CD1c-positive myeloid dendritic cell (primary cell): ENCODE data around the gene SSH2.
A peak's percentile ranks its signal among the peaks of the same experiment; 100 is the strongest.

Source experiments
- DNase-seq: peaks from one replicate; pipeline ENCODE4 v3.0.0-alpha.2; 2016; ENCODE audit errors: extremely low spot score

Gene SSH2

DNA sequence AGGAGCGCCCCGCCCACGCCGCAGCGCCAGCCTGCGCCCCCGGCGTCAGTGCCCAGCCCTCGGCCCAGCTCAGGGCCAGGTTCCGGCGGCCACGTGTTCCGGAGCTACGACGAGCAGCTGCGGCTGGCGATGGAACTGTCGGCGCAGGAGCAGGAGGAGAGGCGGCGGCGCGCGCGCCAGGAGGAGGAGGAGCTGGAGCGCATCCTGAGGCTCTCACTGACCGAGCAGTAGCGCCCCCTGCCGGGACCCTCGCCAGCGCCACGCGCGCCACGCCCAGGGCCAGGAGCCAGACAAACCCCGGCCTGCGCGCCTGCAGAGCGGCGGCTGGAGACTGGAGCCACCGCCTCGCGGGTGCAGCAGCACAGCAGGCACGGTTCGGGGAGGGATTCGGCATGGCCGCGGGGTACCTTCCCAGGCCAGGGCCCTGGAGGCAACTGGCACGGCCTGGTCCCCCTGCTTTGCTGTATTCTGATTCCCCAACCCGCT lies 316.6 kb downstream of the SSH2 start:
- DNase-seq: peak; percentile 97

GRCh38 chr17:29612404-29613280 lies 317.4 kb downstream of the SSH2 start:
- DNase-seq: no peak

DNA sequence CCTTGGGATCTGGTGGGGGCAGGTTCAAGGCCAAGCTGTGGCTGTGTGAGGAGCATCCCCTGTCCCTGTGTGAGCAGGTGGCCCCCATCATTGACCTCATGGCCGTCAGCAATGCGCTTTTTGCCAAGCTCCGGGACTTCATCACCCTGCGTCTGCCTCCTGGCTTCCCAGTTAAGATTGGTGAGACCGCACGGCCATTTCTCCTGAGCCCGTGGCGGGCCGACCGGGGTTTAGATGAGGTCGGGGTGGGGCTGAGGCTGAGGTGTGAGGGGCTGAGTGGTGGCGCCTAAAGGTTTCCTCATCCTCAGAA lies 318.0 kb downstream of the SSH2 start:
- DNase-seq: no peak

DNA sequence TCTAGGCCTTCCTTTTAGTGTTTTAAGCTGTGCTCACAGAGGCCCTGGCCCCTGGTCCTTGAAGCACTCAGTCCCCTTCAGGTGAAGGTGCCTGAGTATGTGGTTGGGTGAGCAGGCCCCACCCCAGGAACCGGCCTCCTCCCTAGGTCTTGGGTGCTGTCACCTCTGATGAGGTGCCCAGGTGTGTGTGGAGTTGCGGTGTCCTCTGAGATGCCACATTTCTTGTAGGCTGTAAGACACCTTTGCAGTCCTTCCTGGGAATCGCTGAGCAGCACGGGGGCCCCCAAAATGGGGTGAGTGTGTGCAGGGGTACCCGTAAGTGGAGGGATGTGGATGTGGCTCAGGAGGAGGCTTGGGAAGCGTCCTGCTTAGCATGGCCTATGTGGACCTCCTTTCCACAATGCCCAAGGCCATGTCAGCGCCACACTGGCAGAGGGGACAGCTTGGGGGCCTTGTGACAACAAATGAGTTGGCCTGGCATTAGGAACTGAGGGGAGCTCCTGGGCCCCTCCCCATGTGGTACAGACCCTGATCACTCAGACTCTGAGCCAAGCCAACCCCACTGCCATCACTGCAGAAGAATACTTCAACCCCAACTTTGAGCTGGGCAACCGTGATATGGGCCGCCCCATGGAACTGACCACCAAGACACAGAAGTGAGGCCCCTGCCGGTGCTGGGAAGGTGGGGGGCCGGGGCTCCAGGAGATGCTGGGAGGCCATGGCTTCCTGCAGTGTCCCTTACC lies 318.5 kb downstream of the SSH2 start:
- DNase-seq: no peak

- DNase-seq: no peak
Observed at GRCh38 chr17:29610395-29610794, 319.6 kb downstream of the SSH2 start.

DNA sequence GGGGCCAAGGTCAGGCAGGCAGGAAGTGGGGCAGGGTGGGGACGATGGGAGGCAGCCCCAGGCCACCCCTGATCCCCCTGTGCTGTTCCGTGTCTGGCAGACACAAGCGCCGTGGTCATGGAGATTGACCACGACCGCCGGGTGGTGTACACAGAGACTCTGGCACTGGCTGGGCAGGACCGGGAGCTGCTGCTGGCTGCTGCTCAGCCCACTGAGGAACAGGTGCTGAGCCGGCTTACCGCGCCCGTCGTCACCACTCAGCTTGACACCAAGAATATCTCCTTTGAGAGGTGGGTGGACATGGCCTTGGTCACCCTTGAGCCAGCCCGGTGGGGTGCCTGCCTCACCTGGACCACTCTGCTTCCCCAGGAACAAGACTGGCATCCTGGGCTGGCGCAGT lies 321.0 kb downstream of the SSH2 start:
- no peak for DNase-seq

- no peak for DNase-seq
Observed at GRCh38 chr17:29607557-29608195, 322.4 kb downstream of the SSH2 start.

- DNase-seq: no peak
Observed at GRCh38 chr17:29603109-29603674, 326.8 kb downstream of the SSH2 start.

DNA sequence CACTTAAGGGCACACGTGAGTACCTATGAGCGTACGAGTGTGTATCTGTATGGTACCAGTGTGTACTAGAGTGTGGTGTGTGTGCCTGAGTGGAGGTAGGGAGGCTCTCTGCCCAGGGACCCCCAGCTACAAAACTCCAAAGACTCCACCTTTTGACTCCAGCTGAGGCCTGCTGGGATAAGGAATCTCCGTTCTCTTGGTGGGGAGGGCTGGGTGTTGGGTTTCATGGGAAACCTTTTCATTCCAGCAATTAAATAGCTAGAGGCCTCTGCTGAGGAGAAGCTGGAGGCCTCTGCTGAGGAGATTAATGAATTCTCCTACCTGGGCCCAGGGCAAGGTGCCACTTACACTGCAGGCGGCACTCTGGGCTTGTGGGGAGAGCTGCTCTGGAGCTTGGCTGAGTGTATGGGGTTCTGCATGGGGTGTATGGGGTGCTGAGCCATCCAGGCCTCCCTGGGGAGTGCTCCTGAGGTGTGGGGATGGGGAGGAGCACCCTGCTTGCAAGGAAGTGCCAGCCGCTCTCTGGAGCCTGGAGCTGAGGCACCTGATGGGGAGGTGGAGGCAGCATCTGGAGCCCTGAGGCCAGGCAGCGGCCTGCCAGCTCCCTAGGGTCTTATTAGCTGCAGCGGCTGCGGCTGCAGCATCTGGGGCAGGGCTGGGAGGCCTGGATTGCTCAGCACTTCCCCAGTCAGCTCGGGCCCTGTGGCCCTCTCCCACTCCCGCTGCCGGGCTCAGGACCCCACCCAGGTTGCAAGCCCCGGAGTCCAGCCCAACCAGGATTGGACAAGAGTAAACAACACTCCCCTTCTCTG lies 332.5 kb downstream of the SSH2 start:
- no peak for DNase-seq

GRCh38 chr17:29596811-29597210 lies 333.2 kb downstream of the SSH2 start:
- no peak for DNase-seq

- DNase-seq: no peak
Observed at GRCh38 chr17:29595943-29596774, 333.9 kb downstream of the SSH2 start.

GRCh38 chr17:29595107-29595942 lies 334.7 kb downstream of the SSH2 start:
- DNase-seq: no peak

DNA sequence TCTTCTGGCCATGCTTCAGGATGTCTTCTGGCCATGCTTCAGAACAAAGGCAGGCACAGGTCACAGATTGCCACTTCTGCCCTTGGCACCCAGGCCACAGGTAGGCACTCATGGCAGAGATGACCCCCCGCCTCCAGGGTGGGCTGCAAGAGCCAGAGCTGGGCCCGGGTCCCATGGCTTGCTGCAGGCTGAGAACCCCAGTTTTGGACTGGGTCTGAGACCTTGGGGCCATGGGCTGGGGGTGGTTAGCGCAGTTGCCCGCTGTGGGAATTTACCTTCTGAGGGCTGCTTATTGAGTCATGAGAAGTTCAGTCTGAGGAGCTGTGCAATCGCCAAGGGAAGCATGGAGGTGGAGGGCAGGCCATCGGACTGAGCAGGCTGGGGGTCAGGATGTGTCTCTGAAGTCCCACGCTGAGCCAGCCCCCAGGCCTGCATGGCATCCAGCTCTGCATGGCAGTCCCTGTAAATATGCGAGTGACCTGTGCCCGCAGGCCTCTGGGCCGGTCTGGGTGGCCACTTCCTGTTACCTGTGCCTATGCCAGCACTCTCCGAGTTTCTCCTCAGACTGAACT lies 335.4 kb downstream of the SSH2 start:
- no peak for DNase-seq

DNA sequence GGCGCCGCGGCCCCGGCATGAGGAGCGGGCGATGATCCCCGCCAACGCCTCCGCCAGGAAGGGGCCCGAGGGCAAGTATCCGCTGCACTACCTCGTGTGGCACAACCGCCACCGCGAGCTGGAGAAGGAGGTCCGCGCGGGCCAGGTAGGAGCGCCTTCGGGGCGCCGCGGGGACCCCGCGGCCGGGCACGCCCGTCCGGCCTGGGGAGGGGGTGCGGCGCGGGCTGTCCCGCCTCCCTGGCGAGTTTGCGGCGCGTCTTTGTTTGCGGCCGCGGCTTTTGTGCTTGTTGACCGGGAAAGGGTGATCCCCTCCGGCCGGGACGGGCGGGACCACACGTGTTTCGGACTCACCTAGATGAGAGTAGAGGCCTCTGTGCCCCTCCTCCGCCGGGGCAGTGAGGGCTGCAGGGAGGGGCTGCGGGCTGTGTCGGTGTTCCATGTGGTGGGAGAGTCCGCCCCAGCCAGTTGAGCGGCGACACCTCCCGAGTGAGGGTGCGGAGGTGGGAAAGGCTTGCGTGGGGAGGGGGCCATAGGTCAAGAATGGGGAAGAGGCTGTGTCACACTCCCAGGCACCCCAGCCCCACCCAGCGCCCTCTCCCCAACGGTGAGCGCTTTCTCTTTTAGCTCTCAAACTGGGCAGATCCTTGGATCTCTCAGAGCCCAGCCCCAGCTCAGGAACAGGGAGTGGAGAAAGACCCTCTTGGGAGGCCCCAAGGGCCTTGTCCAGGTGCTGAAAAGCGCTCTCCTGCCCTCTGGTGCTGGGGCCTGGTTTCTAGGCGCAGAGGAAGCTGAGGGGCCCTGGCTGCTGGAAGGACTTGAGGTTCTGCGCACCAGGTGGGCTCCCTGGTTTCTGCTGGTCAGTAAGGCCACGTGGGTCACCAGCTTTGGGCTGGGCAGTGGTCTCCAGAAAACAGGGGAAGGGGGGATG lies 336.2 kb downstream of the SSH2 start:
- peak; percentile 28 for DNase-seq

DNA sequence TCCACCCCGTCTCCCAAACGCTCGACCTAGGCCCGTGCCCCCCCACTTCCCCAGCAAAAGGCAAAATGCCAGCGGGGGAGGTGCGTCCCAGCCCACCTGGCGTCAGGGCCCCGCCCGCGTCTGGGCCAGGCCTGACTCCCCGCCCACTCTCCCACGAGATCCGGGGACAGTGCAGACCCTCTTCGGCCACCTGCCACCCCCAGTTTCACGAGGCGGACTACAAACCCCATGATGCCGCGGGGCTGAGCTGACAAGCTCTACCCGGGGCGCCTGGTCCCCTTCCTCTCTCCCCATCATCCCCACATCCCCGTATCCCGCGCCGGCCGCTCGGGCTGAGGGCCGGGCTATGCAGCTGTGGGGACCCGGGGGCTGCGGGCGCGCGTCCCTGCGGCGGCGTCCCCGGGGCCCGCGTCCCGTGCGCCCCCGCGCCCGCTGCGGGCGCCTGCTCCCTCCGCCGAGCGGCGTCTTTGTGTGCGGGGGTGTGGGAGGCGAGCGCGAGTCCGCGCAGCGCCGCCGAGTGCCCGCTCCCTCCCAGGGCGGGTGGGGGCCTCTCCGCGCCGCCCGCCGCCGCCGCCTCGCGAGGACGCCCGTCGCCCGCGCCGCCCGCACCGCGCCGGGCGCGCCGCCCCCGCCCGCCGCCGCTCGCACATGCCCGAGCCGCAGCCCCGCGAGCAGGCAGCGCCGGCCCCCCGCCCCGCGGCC lies 337.0 kb downstream of the SSH2 start, which contains the start of gene ANKRD13B:
ANKRD13B (plus strand) TSS at position 283 of the 702 bp plus-strand sequence. CDS start 490 bp downstream, outside the sequence.
- DNase-seq: peak; percentile 37

DNA sequence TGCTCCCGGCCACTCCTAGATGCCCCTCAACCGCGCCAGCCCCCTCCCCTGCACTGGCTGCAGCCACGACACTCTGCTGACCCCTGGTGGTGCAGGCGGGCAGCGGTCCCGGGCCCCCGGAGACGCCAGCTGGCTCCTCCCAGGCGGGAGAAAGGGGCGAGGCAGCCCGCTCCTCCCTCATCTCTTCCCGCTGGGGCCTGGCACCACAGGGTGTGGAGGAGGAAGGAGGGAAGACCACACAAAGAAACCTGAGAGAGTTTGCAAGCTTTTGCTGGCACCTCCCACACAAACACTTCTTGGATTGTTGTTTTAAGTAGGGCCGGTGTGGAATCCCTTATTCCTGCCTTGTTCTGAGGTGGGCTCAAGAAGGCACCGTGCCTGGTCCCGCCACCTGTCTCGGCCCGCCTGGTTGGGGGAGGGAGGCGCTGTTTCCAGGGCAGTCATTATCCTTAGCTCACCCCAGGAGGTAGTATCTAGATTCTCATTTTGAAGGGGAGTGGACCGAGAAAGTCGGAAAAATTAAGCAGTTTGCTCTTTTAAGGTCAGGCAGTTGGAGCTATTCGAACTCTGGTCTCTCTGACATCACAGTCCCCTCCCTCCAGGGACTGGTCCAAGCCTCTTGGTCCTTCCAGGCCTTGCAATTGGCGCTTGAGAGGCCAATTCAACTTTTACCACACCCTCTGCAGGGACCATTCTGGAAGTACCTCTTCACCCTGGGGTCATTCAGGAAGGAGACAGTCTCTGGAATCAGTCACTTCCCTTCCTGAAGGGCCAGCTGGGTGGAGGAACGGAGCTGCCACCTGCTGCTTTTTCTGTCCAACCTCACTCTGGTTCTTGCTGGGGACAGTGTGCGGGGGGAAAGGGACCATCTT lies 338.1 kb downstream of the SSH2 start:
- DNase-seq: peak; percentile 75
